HCT116 (cell line): ENCODE results near the gene COL20A1. TPM values are rescaled to one million over a fixed set of nuclear protein-coding genes. Genes with fewer than 3 reads are reported as not detected.

Experiments
- ATAC-seq: fragments of 200-7000 bp; cut with Tn5 transposase; 2 replicates; pipeline ENCODE4 v1.9.1; 2020; ENCODE audit warnings: mild to moderate bottlenecking, moderate library complexity
- BruUV-seq: library from RNA; stranded (reverse); fragments of 400-500 nt; replicated peaks from 2 replicates; lab custom pipeline; 2021; lab: Mats Ljungman, UMichigan
- CTCF ChIA-PET: fragments of 300-600 bp; sonication (Branson Sonifier 250); formaldehyde crosslinking; loops from one replicate; lab custom pipeline; 2021; ENCODE audit warnings: antibody characterized with exemption; lab: Charles Lee
- POLR2A ChIA-PET: fragments of 300-600, 350-600 bp; sonication (Branson Sonifier 250); formaldehyde crosslinking; loops from one replicate; lab custom pipeline; 2021; ENCODE audit warnings: antibody characterized with exemption; lab: Charles Lee
- RAD21 ChIA-PET, 2 experiments: fragments of 300-600 bp; sonication (Branson Sonifier 250); formaldehyde crosslinking; loops; one replicate each; lab custom pipeline; 2023; ENCODE audit warnings: low total read pairs in 2 of 2; ENCODE audit not compliant: uncharacterized antibody in 2 of 2, unreplicated experiment in 2 of 2, low non-redundant PET in 1 of 2; lab: Charles Lee
- DNase-seq: peaks from one replicate; pipeline ENCODE4 v3.0.0-alpha.2; 2010; ENCODE audit warnings: low read depth, low spot score
- H2AFZ ChIP-seq: fragments of 200-600 bp; shearing (Covaris generic), sonication (generic); 2 replicates; pipeline ENCODE4 v1.6.1; 2017; ENCODE audit warnings: low read depth, mixed run types, mixed read lengths, antibody characterized with exemption, low read length; ENCODE audit not compliant: poor library complexity, severe bottlenecking
- H3K27ac ChIP-seq: 2 replicates; pipeline ENCODE4 v1.5.1; 2012; ENCODE audit warnings: low read depth, low read length
- H3K27me3 ChIP-seq: fragments of 200-600 bp; sonication (generic); 2 replicates; pipeline ENCODE4 v1.6.1; 2016; ENCODE audit warnings: mixed run types, low read length, mixed read lengths; ENCODE audit not compliant: insufficient read depth
- H3K36me3 ChIP-seq, 2 experiments: fragments of 200-500 bp in 1 of 2; fragments of 200-600 bp in 1 of 2; sonication (Bioruptor generic) in 1 of 2; sonication (generic) in 1 of 2; 2 replicates each; pipeline versions ENCODE4 v1.5.1 to v1.6.1; 2014 to 2016; ENCODE audit warnings: low read length in 2 of 2, inconsistent platforms in 1 of 2, mixed read lengths in 1 of 2, mixed run types in 1 of 2; ENCODE audit not compliant: insufficient read depth in 2 of 2, control insufficient read depth in 1 of 2
- H3K4me1 ChIP-seq, 2 experiments: fragments of 200-600 bp in 1 of 2; sonication (generic) in 1 of 2; 2 replicates each; pipeline versions ENCODE4 v1.5.1 to v1.6.1; 2012 to 2017; ENCODE audit warnings: low read length in 2 of 2, inconsistent platforms in 1 of 2, mild to moderate bottlenecking in 1 of 2, mixed read lengths in 1 of 2, mixed run types in 1 of 2, moderate library complexity in 1 of 2; ENCODE audit not compliant: insufficient read depth in 2 of 2, control insufficient read depth in 1 of 2
- H3K4me2 ChIP-seq: fragments of 200-600 bp; sonication (generic); 2 replicates; pipeline ENCODE4 v1.6.1; 2017; ENCODE audit warnings: mixed run types, low read length, mixed read lengths
- H3K4me3 ChIP-seq, 2 experiments: fragments of 200-600 bp in 1 of 2; sonication (generic) in 1 of 2; replicated peaks in 1 of 2; 2 replicates each; pipeline ENCODE4 v1.5.1; 2011 to 2016; ENCODE audit warnings: low read length in 2 of 2, control low read depth in 1 of 2, low read depth in 1 of 2, mild to moderate bottlenecking in 1 of 2, mixed read lengths in 1 of 2, mixed run types in 1 of 2
- H3K79me2 ChIP-seq: fragments of 200-600 bp; sonication (generic); 2 replicates; pipeline ENCODE4 v1.6.1; 2017; ENCODE audit warnings: mild to moderate bottlenecking, mixed run types, low read length, moderate library complexity, mixed read lengths; ENCODE audit not compliant: insufficient read depth
- H3K9ac ChIP-seq: fragments of 200-600 bp; sonication (generic); 2 replicates; pipeline ENCODE4 v1.6.1; 2016; ENCODE audit warnings: low read length, mixed read lengths
- H3K9me2 ChIP-seq: fragments of 200-600 bp; sonication (generic), shearing (Covaris generic); 2 replicates; pipeline ENCODE4 v1.6.1; 2017; ENCODE audit warnings: mixed run types, mild to moderate bottlenecking, moderate library complexity; ENCODE audit not compliant: insufficient read depth
- H3K9me3 ChIP-seq, 2 experiments: fragments of 200-500 bp in 1 of 2; fragments of 200-600 bp in 1 of 2; sonication (Bioruptor generic) in 1 of 2; sonication (generic) in 1 of 2; 2 replicates each; pipeline ENCODE4 v1.6.1; 2014 to 2017; ENCODE audit warnings: low read length in 2 of 2, mixed read lengths in 2 of 2, inconsistent platforms in 1 of 2, low read depth in 1 of 2, mild to moderate bottlenecking in 1 of 2, mixed run types in 1 of 2, moderate library complexity in 1 of 2; ENCODE audit not compliant: control insufficient read depth in 1 of 2, insufficient read depth in 1 of 2
- H4K20me1 ChIP-seq: fragments of 200-600 bp; sonication (generic), shearing (Covaris generic); 2 replicates; pipeline ENCODE4 v1.6.1; 2017; ENCODE audit warnings: mixed run types, mild to moderate bottlenecking, moderate library complexity; ENCODE audit not compliant: insufficient read depth
- ATF3 ChIP-seq: IDR thresholded peaks from 2 replicates; pipeline ENCODE4 v1.6.1; 2012
- CBX3 ChIP-seq: IDR thresholded peaks from 2 replicates; pipeline ENCODE4 v1.6.1; 2012; ENCODE audit warnings: low read depth
- CEBPB ChIP-seq: IDR thresholded peaks from 2 replicates; pipeline ENCODE4 v1.6.1; 2012; ENCODE audit warnings: low read depth
- CTCF ChIP-seq, 3 experiments: fragments of 200-600 bp in 1 of 3; sonication (generic) in 1 of 3; IDR thresholded peaks in 2 of 3; conservative IDR thresholded peaks in 1 of 3; 2 replicates each; pipeline ENCODE4 v1.5.1; 2012 to 2017; ENCODE audit warnings: low read depth in 2 of 3, low read length in 2 of 3, antibody characterized with exemption in 1 of 3, borderline replicate concordance in 1 of 3, control low read depth in 1 of 3, mild to moderate bottlenecking in 1 of 3, mixed read lengths in 1 of 3, mixed run types in 1 of 3, moderate library complexity in 1 of 3; ENCODE audit not compliant: insufficient read depth in 1 of 3
- EGR1 ChIP-seq: IDR thresholded peaks from 2 replicates; pipeline ENCODE4 v1.6.1; 2012; ENCODE audit warnings: low read depth
- ELF1 ChIP-seq: IDR thresholded peaks from 2 replicates; pipeline ENCODE4 v1.6.1; 2012; ENCODE audit warnings: low read depth, borderline replicate concordance
- EZH2phosphoT487 ChIP-seq: fragments of 200-600 bp; IDR thresholded peaks from 2 replicates; pipeline ENCODE4 v1.6.1; 2018; ENCODE audit warnings: antibody characterized with exemption, borderline replicate concordance
- FOSL1 ChIP-seq: IDR thresholded peaks from 2 replicates; pipeline ENCODE4 v1.6.1; 2012; ENCODE audit warnings: low read depth
- JUND ChIP-seq: IDR thresholded peaks from 2 replicates; pipeline ENCODE4 v1.6.1; 2012
- MAX ChIP-seq: IDR thresholded peaks from 2 replicates; pipeline ENCODE4 v1.6.1; 2012
- POLR2A ChIP-seq: IDR thresholded peaks from 2 replicates; pipeline ENCODE4 v1.7.0; 2011; ENCODE audit warnings: borderline replicate concordance; ENCODE audit not compliant: insufficient read depth, insufficient read length; ENCODE audit errors: extremely low read depth
- POLR2AphosphoS5 ChIP-seq: IDR thresholded peaks from 2 replicates; pipeline ENCODE4 v1.6.1; 2011; ENCODE audit warnings: mild to moderate bottlenecking, low read depth, low read length, moderate library complexity
- SIN3A ChIP-seq: IDR thresholded peaks from 2 replicates; pipeline ENCODE4 v1.6.1; 2012; ENCODE audit warnings: low read depth
- SP1 ChIP-seq: IDR thresholded peaks from 2 replicates; pipeline ENCODE4 v1.6.1; 2012; ENCODE audit warnings: low read depth
- SRF ChIP-seq: IDR thresholded peaks from 2 replicates; pipeline ENCODE4 v1.6.1; 2012; ENCODE audit warnings: low read depth
- TCF7L2 ChIP-seq: IDR thresholded peaks from 2 replicates; pipeline ENCODE4 v1.7.0; 2011; ENCODE audit warnings: borderline replicate concordance, inconsistent platforms; ENCODE audit not compliant: insufficient read depth, insufficient read length; ENCODE audit errors: extremely low read depth
- YY1 ChIP-seq: IDR thresholded peaks from 2 replicates; pipeline ENCODE4 v1.6.1; 2011; ENCODE audit warnings: low read length, low read depth, moderate library complexity, mild to moderate bottlenecking; ENCODE audit not compliant: insufficient replicate concordance; ENCODE audit errors: extremely low read depth
- ZBTB33 ChIP-seq: IDR thresholded peaks from 2 replicates; pipeline ENCODE4 v1.6.1; 2011; ENCODE audit warnings: mild to moderate bottlenecking, low read length, moderate library complexity; ENCODE audit not compliant: insufficient replicate concordance; ENCODE audit errors: extremely low read depth
- ZNF274 ChIP-seq: fragments of 200-500 bp; sonication (Bioruptor generic); IDR thresholded peaks from 2 replicates; pipeline ENCODE4 v1.6.1; 2014; ENCODE audit warnings: mild to moderate bottlenecking, low read depth, low read length, inconsistent platforms
- intact Hi-C: fragments of 100-400 bp; cut with micrococcal nuclease; formaldehyde crosslinking; loops from 2 replicates; pipeline ENCODE4 v1.10.0; 2022
- total RNA-seq: library from RNA; stranded (reverse); gene quantifications from one replicate; pipeline ENCODE4 v1.2.1, GENCODE V29; 2021; ENCODE audit not compliant: unreplicated experiment

Gene COL20A1
- total RNA-seq, 1 experiment from 2014 or later = 0.34 TPM

- no TSS peak for BruUV-seq
- no peak overlapping the region for H3K9ac ChIP-seq
- DNase-seq (no peak), ATAC-seq (no peak)
- ChIA-PET CTCF (no interaction called here), POLR2A (no interaction called here), RAD21 (no interaction called here)
- H3K27me3 ChIP-seq = no peaks in the 10 kb centered on the region
- no peaks in the 10 kb centered on the region for H3K79me2 ChIP-seq
- no peak overlapping the region for H3K4me2 ChIP-seq
- no peaks in the 10 kb centered on the region for H3K36me3 ChIP-seq
- no peaks in the 10 kb centered on the region for H4K20me1 ChIP-seq
- TF ChIP-seq ATF3 (no peak), YY1 (no peak), CEBPB (no peak), EZH2phosphoT487 (no peak), EGR1 (no peak), ELF1 (no peak), SRF (no peak), POLR2AphosphoS5 (no peak), MAX (no peak), FOSL1 (no peak), ZNF274 (no peak), ZBTB33 (no peak), CTCF (IDR thresholded peaks at IDR 0.05 in 2 of 3, conservative IDR thresholded peaks at IDR 0.05 in 1 of 3; ENCODE audit: borderline replicate concordance in 1 of 3, insufficient read depth in 1 of 3, low read depth in 2 of 3, low read length in 2 of 3) (no peak), TCF7L2 (no peak), CBX3 (no peak), SIN3A (no peak), POLR2A (no peak), SP1 (no peak), JUND (no peak)
- no peak overlapping the region for H3K4me3 ChIP-seq
- H3K27ac ChIP-seq = no peak overlapping the region
- no peak overlapping the region for H2AFZ ChIP-seq
- H3K4me1 ChIP-seq = peaks cover 0 to 8% of the 10 kb centered on the region in 2 experiments; a peak in 2 of 4 replicates
- peaks cover 3 to 4% of the 10 kb centered on the region in 2 experiments; a peak in 1 of 4 replicates for H3K9me3 ChIP-seq
- H3K9me2 ChIP-seq = no peaks in the 10 kb centered on the region
- intact Hi-C loops = no loop called here
These were observed 38.0 kb downstream of the COL20A1 start for GRCh38 chr20:63330940-63331339.
